ENCODE results near the gene CDH4.
"Not testable (repeated sequence)": the region's sequence is repeated elsewhere in the genome, so short reads cannot be mapped to it uniquely, and the experiment has no call there.

CDH4 gene

DNA sequence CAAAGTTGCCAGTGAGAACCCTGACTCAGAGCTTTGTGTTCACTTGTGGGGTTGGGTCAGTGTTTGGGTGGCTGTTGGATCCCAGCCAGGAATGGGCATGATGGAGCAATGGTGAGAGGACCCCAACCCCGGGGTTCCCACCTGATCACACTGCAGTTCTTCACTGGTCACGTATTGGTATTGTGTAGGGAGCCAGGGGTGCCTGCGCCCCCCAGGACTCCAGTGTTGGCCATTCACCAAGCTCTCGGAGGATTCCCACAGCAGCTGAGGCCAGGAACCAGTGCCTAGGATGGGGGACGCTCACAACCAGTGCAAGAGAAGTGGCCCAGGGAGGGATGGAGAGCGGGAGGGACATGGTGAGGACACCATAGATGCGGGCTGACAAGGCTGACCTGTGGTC lies 207.2 kb downstream of the CDH4 start:
- no peak for DNase-seq (ENCODE audit: low read depth)

DNA sequence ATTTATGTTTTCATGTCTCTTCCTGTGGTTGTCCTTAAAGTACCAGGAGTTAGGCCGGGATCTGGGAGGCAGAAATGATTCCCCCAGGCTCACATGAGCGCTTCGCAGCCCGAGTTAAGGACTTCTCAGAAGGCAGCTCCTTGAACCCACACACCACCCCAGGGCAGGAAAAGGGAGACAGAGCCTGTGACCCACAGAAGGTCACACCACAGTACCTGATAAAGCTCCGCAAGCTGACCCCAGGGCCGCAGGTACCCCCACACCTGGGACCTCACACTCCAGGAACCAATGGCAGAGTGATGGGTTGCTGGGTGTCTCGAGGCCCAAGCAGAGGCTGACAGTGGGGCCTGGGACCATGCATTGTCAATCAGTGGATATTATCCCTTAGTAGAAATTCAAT lies 207.6 kb downstream of the CDH4 start:
- DNase-seq (ENCODE audit: low read depth) = no peak

GRCh38 chr20:61460261-61461052 lies 208.4 kb downstream of the CDH4 start:
- no peak for DNase-seq (ENCODE audit: low read depth)

DNA sequence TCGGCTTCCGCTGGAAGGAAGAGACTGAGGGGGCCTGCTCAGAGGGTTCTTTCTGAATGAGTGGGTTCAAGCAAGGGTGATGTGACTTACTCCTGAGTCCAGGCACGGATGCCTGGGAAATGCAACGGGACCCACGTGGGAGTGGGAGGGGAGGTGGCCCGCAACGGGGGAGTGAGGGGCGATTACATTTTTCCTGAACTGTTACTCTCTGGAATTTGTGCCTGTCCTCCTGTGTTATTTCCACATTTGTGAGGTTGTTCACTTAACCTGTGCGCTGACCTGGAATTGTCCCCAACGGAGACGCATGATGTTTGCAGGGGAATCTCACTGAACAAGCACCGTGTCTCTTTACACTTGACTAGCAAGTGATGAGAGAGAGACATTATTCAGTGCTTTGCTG lies 209.4 kb downstream of the CDH4 start:
- no peak for DNase-seq (ENCODE audit: low read depth)

- DNase-seq (ENCODE audit: low read depth) = no peak
Observed at GRCh38 chr20:61464307-61465303, 212.5 kb downstream of the CDH4 start.

- DNase-seq (ENCODE audit: low read depth) = no peak
Observed at GRCh38 chr20:61475729-61476128, 223.7 kb downstream of the CDH4 start.

DNA sequence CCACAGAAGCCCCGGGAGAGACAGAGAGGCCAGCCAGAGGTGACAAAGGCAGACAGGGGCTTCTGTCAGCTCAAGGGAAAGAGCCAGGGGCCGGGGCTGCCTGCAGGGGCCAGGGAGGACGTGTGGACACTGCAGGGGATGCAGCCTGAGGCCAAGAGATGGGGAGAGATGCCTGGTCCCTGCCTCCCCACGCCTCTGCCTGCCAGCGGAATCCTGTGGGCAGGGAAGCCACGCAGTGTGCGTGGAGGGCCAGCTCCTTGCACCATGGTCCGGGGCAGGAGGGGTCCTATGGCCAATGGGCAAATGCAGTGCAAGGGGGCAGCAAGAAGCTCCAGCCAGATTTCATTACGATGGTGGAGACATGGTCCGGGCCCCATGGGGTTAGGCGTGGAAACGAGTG lies 224.9 kb downstream of the CDH4 start:
- DNase-seq (ENCODE audit: low read depth) = no peak

- DNase-seq (ENCODE audit: low read depth) = no peak
Observed at GRCh38 chr20:61477451-61477861, 225.4 kb downstream of the CDH4 start.

GRCh38 chr20:61478094-61478493 lies 226.0 kb downstream of the CDH4 start:
- DNase-seq (ENCODE audit: low read depth) = no peak

GRCh38 chr20:61478611-61479305 lies 226.7 kb downstream of the CDH4 start:
- DNase-seq (ENCODE audit: low read depth) = no peak

- not testable (repeated sequence) for DNase-seq (ENCODE audit: low read depth)
Observed at GRCh38 chr20:61479433-61479832, 227.4 kb downstream of the CDH4 start.

DNA sequence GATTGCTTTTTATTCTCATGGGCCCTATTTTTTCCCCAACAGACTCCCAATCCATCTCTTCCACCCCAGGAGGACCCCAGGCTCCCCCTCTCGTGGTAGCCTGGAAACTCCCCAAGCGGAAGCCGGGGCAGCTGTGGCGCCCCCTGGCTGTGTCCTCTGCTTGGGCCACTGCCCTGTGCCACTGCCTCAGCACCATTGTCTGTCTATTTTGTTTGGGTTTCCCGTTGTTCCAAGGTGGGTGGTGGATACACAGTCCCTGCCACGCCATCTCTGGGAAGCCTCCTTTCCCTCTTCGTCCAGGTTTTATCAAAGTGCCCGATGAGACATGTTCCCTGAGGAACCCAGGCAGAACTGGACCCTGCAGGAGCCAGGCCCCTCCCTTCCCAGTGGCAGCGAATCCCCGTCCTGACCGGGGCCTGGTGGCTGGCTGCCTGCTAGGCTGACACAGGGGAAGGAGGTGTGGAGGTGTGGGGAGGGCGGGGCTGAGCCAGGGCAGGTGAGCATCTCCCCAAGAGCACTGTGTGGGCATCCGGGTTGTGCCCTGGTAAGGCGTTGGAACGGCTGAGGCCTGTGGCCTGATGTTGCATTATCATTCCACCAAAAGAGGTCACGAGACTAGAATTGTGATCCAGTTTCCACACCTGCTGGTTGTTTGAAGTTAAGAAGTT lies 228.2 kb downstream of the CDH4 start:
- no peak for DNase-seq (ENCODE audit: low read depth)

- no peak for DNase-seq (ENCODE audit: low read depth)
Observed at GRCh38 chr20:61482056-61482887, 230.2 kb downstream of the CDH4 start.

DNA sequence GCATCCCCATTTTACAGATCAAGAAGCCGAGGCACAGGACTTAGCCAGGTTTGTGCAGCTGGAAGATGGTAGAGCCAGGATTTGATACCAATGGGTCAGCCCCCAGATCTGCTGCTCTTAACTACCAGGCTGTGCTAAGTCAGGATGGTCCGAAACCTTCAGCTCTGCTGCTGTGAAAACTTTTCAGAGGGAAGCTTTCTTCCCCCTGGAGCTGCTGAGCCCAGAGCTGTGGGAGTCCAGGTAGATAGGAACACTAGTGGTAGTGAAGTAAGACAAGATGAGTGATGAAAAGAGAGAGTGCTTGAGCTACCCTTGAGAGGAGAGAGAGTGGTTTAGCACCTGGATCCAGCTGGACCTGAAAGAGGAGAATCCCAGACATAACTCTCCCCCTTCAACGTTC lies 230.8 kb downstream of the CDH4 start:
- no peak for DNase-seq (ENCODE audit: low read depth)

- DNase-seq (ENCODE audit: low read depth) = no peak
Observed at GRCh38 chr20:61483336-61484067, 231.4 kb downstream of the CDH4 start.

DNA sequence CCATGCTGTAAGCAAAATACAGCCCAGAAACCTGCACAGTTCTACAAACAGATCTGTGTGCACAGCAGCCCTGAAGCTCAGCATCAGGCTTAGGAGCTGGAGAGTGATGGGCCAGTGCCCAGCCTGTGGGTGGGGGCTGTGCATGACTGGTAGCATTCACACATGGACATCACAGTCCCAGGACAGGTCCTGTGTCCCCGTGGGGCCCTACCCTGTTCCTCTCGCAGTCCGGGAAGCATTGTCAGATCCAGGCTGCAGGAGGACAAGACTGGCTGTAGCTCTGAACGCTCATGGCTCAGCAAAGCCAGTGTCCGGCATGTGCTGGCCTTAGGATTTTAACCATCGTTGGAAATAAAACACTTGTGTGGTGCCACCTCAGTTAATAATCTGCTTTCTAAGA lies 234.1 kb downstream of the CDH4 start:
- DNase-seq (ENCODE audit: low read depth) = no peak

DNA sequence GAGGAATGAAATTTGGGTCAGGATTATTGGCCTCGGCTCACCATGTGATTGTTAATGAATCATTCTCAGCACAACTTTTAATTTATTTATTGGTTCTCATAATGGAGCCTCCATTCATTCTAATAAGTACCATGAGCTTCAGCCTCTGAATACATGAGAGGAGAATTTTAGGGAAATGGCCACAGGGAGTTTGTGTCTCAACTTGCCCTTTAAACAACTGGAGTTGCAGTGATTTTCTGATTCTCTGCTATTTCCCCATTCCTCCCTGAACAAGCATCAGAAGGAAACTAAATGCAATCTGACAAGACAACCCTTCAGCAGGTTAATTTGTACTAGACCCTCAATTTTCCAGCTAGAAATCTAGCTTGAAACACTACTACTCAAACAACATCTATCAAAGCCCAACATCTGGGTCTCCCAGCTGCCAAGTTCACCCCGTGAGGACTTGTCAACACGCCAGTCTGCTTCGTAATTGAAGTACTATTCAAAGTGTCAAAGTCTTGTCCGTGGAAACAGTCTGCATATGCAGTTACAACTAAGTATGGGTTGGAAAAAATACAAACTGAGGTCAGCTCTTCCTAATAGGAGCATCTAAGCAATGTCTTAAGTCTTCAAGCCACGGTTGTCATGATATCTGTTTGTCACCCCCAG lies 235.4 kb downstream of the CDH4 start:
- no peak for DNase-seq (ENCODE audit: low read depth)

DNA sequence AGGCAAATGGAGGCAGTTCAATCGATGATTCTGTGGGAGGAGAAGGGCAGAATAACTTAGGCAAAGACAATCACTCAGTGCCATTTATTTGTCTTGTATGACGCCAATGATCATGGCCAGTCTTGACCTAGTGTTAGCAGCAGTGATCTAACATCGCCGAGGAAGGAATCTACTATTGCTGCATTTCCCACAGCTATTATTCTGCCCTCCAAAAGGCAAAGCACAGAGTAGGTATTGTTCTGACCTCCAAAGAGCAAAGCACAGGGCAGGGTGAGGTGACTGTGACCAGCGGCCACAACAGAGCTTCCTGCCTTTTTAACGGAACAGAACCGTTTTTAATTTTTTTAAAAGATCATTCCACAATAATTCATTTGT lies 235.9 kb downstream of the CDH4 start:
- DNase-seq (ENCODE audit: low read depth) = no peak

GRCh38 chr20:61490721-61491120 lies 238.7 kb downstream of the CDH4 start:
- DNase-seq (ENCODE audit: low read depth) = no peak

DNA sequence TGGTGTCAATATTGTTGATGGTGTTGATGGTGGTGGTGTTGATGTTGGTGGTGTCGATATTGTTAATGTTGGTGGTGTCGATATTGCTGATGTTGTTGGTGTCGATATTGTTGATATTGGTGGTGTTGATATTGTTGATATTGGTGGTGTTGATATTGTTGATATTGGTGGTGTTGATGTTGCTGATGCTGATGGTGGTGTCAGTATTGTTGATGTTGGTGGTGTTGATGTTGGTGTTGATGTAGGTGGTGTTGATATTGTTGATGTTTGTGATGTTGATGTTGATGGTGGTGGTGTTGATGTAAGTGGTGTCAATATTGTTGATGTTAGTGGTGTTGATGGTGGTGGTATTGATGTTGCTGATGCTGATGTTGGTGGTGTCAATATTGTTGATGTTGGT lies 240.0 kb downstream of the CDH4 start:
- DNase-seq (ENCODE audit: low read depth) = no peak

All from iris pigment epithelial cell (primary cell).